ENCODE data around the gene LCN6.

DNA sequence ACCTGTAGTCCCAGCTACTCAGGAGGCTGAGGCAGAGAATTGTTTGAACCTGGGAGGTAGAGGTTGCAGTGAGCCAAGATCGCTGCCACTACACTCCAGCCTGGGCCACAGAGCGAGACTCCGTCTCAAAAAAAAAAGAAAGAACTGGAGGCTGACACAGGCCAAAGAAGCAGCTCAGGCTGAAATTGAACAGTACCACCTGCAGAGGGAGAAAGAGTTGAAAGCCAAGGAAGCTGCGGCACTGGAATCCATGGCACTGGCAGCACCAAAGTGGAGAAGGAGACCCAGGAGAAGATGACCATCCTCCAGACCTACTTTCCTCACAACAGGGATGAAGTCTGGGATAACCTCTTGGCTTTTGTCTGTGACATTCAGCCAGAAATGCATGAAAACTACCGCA lies 31.5 kb upstream of the LCN6 start:
- TF ChIP-seq, protein P1, sequence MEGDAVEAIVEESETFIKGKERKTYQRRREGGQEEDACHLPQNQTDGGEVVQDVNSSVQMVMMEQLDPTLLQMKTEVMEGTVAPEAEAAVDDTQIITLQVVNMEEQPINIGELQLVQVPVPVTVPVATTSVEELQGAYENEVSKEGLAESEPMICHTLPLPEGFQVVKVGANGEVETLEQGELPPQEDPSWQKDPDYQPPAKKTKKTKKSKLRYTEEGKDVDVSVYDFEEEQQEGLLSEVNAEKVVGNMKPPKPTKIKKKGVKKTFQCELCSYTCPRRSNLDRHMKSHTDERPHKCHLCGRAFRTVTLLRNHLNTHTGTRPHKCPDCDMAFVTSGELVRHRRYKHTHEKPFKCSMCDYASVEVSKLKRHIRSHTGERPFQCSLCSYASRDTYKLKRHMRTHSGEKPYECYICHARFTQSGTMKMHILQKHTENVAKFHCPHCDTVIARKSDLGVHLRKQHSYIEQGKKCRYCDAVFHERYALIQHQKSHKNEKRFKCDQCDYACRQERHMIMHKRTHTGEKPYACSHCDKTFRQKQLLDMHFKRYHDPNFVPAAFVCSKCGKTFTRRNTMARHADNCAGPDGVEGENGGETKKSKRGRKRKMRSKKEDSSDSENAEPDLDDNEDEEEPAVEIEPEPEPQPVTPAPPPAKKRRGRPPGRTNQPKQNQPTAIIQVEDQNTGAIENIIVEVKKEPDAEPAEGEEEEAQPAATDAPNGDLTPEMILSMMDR (conservative IDR thresholded peaks at IDR 0.05; ENCODE audit: low read length) = no peak; the same call in 1 of the 2 replicates
- no peak for TF ChIP-seq EZH2phosphoT487 (IDR thresholded peaks at IDR 0.05; ENCODE audit: borderline replicate concordance)

Measured in Loucy (cell line).